ENCODE data around the gene RAPGEF2.

RAPGEF2 gene

GRCh38 chr4:159279084-159279483 is 176.2 kb downstream of the RAPGEF2 start:
- no peak for DNase-seq (ENCODE audit: low read depth in 2 of 2)

DNA sequence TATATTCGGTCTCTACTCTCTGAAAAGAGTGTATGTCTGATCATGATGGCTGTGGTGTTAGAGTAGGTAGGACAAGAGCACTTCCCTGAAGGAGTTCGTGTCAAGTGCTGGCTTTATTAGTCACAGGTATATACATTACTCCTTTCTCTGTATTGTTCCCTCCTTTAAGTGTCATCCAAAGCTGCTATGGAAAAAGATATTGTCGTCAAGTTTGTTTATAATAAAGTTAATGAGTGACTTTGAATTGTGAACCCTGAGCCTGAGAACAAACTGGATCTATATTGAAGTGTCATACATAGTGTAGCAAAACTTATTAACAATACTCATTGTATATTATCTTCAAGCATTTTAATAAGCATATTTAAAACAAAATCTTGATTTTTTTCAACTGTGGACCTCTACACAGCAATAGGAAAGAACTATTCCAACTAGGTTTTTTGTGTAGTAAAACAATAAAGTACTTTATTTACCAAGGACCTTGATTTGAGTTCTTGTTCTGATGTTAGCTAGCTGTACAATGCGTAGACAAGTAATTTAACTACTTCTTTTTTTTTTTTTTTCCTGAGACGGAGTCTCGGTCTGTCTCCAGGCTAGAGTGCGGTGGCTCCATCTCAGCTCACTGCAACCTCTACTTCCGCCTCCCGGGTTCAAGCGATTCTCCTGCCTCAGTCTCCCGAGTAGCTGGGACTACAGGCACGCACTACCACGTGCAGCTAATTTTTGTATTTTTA is 177.7 kb downstream of the RAPGEF2 start:
- no peak for DNase-seq (ENCODE audit: low read depth in 2 of 2)

- DNase-seq (ENCODE audit: low read depth in 2 of 2): no peak
These were observed 178.9 kb downstream of the RAPGEF2 start for GRCh38 chr4:159281771-159282170.

GRCh38 chr4:159282329-159282728 is 179.4 kb downstream of the RAPGEF2 start:
- no peak for DNase-seq (ENCODE audit: low read depth in 2 of 2)

GRCh38 chr4:159282944-159283343 is 180.1 kb downstream of the RAPGEF2 start:
- no peak for DNase-seq (ENCODE audit: low read depth in 2 of 2)

DNA sequence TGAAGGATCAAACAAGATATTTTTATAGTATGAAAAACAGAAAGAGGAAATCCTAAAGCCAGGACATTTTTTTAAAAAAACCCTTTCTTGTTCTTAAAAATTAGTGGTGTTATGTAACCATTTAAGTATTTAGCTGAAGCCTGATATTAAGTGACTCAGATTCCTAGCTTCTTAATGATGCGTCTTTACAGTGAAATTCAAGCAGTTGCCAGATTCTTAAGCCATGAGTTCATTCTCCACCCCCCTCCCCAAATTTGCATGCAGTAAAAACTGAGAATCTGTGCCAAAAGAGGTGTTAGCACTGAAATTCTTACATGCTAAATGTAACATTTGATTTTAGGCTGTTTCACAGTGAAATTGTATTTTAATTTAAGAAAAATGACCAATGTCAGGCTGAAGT is 180.8 kb downstream of the RAPGEF2 start:
- no peak for DNase-seq (ENCODE audit: low read depth in 2 of 2)

DNA sequence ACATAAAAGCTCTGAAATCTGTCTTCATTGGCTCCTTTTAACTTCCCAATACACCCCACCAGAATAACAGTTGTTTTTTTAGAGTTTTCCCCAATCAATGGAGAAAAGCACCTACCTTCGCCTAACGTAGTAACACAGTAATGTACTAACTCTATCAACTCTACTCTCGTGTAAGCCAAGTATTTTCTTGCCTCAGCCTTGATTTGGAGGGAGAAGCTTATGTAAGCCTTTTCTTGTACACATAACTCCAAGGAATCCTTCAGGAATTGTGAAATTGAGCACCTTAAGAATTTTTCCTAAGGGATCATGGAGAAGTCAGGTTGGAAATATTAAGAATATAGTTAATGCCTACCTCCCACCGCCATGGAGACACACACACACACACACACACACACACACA is 181.2 kb downstream of the RAPGEF2 start:
- no peak for DNase-seq (ENCODE audit: low read depth in 2 of 2)

DNA sequence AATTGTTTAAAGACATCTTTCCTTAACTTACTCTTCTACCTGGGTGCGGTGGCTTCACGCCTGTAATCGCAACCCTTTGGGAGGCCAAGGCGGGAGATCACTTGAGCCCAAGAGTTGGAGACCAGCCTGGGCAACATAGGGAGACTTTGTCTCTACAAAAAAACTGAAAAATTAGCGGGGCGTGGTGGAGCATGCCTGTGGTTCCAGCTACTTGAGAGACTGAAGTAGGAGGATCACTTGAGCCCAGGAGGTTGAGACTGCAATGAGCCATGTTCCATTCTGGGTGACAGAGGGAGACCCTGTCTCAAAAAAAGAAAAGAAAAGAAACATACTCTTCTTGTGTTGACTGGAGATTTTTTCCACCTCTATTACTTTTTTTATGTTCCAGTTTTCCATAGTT is 181.9 kb downstream of the RAPGEF2 start:
- no peak for DNase-seq (ENCODE audit: low read depth in 2 of 2)

- no peak for DNase-seq (ENCODE audit: low read depth in 2 of 2)
These were observed 184.9 kb downstream of the RAPGEF2 start for GRCh38 chr4:159287767-159288166.

GRCh38 chr4:159289682-159290081 is 186.8 kb downstream of the RAPGEF2 start:
- DNase-seq (ENCODE audit: low read depth in 2 of 2): no peak

DNA sequence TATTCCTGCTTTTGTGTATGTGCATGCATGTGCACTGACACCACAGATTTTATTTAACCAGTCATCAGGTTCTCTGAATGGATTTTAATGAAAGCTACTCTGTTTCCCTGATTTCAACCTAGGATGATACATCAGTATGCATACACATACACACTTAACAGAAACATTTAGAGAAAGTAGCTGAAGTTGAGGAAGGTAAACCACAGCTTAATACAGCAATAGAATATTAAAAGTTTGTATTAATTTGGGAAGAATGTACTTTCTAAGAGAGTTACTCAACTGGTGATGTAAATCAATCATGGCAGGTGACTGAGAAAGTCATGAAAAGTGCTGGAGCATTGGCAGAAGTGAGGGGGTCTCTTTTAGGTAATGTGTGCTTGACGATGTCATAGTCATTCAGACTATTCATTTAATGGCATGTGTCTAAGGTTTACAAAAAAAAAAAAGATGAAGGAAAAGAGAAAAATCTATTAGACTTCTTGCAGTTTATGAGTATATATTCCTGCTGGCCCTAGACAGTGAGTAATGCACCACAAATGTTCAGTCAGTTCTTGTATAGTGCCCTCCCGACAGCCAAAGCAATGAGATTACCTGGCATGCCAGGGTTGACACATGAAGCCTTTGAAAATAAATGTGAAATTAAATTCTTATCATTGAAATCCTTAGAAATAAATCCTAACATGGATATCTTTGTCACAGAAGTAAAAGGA is 187.6 kb downstream of the RAPGEF2 start:
- DNase-seq (ENCODE audit: low read depth in 2 of 2): no peak

GRCh38 chr4:159291176-159291575 is 188.3 kb downstream of the RAPGEF2 start:
- no peak for DNase-seq (ENCODE audit: low read depth in 2 of 2)

DNA sequence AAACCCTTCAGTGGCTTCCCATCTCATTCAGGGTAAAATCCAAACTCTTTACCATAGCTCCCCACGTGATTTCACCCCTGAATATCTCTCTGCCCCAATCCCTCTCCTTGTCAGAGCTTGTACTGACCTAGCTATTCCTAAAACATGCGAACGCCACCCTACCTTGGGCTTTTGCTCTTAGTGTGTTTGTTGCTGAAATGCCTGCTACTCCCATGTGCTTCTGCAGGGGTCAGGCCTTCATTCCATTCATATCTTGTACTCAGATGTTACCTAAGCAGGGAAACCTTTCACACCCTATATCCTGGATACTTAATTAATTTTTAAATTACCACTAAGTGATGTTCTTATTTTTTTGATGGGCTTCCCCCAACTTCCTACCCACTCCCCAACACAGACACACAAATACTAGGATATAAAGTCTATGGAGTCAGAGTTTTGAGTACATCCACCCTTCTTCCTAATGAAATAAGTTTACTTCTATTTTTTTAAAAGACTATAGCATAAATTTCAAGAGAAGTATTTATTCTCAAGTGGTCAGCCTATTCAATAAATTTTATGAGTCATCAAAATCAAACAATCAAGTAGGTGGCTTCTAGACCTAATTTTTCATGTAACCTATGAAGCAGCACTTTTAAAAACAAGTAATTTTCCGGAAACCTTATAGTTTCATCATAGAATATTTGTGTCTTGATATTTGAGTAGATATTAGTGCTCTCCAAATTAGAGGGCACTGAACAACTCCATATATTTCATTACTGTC is 189.4 kb downstream of the RAPGEF2 start:
- no peak for DNase-seq (ENCODE audit: low read depth in 2 of 2)

- DNase-seq (ENCODE audit: low read depth in 2 of 2): no peak
These were observed 191.1 kb downstream of the RAPGEF2 start for GRCh38 chr4:159293811-159294515.

DNA sequence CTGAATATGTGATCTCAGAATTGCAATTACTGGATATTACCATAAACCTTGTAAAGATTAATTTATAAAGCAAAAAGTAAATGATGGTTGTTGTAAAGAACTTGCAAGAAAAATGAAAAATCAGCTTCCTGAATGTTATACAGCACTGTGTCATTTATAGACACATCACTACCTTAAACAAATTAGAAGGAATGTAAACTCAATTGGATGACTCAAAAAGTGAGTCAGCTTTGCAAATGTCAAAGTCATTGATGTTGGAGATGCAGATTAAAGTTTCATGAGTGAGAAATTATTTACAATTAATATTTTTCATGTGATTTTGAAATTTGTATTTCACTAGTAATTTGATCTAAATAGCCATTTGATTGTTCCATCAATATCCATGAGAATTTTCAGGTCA is 193.2 kb downstream of the RAPGEF2 start:
- no peak for DNase-seq (ENCODE audit: low read depth in 2 of 2)

DNA sequence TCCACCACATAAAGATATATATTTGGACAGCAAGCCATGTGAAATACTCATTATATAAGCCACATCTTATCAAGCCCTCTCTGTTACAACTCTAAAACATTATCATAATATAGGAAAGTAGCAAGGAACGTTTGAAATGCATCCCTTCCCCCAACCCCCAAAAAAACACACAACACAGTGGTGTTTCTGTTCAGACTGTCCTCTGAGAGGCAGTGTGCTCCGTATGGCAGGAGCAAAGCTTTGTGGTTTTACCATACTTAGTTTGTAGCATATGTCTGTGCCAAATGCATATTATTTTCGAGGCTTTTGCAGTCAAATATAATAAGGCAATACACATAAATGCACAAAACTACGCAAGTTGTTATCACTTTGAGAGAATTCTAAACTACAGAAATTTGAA is 194.2 kb downstream of the RAPGEF2 start:
- no peak for DNase-seq (ENCODE audit: low read depth in 2 of 2)

GRCh38 chr4:159298502-159298901 is 195.6 kb downstream of the RAPGEF2 start:
- no peak for DNase-seq (ENCODE audit: low read depth in 2 of 2)

- DNase-seq (ENCODE audit: low read depth in 2 of 2): no peak
These were observed 200.6 kb downstream of the RAPGEF2 start for GRCh38 chr4:159303435-159303834.

DNA sequence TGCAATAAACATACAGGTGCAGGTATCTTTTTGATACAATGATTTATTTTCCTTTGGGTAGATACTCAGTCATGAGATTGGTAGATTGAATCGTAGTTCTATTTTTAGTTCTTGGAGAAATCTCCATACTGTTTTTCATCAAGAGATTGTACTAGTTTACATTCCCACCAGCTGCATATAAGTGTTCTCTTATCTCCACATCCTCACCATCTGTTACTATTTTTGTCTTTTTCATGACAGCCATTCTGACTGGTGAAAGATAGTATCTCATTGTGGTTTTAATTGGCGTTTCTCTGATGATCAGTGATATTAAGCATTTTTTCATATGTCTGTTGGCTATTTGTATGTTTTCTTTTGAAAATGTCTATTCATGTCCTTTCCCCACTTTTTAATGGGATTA is 202.2 kb downstream of the RAPGEF2 start:
- no peak for DNase-seq (ENCODE audit: low read depth in 2 of 2)

DNA sequence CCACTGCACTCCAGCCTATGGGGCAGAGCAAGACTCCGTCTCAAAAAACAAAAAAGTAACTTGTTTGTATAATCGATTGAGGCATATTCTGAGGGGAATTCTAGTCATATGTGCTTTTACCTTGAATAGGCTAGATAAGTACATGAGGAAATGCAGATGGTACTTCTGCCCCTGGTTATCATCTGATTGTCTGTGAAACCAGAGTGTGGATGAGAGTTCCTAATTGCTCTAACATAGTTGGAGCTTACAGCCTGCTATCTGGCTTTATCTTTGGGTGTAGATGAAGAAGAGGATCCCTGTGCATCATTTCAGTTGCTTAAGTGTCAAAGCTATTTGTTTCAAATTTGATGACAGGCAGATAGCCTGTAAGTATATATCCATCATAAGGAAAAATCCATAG is 205.1 kb downstream of the RAPGEF2 start:
- DNase-seq (ENCODE audit: low read depth in 2 of 2): no peak

GRCh38 chr4:159308566-159309340 is 205.9 kb downstream of the RAPGEF2 start:
- DNase-seq (ENCODE audit: low read depth in 2 of 2): no peak

All from stimulated activated CD4-positive, alpha-beta T cell treated with anti-CD3 and anti-CD28 coated beads, Interleukin-1b, Interleukin-23, amount 100 ng/mL, for 4 hours (primary cell).